ENCODE data around the gene XRCC3.

XRCC3 gene

DNA sequence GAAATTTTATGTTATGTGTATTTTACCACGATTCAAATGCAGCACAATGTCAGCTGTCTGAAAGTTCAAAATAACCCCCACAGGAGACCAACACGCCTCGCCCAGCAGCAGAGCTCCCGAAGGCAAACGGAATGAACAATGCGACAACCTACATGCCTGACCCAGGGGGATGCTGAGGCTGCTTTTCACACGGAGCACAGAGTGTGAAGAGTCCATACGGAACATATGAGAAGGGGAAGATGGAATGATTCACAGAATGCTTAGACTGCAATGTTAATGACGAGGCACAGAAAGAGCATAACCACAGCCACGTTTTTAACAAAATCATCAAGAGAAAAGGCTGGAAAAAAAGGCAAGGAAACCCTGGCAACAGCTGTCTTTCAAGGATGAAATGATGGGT is 22.9 kb upstream of the XRCC3 start:
- DNase-seq: no peak

- no peak for DNase-seq
Observed at GRCh38 chr14:103737432-103738045, 22.3 kb upstream of the XRCC3 start.

DNA sequence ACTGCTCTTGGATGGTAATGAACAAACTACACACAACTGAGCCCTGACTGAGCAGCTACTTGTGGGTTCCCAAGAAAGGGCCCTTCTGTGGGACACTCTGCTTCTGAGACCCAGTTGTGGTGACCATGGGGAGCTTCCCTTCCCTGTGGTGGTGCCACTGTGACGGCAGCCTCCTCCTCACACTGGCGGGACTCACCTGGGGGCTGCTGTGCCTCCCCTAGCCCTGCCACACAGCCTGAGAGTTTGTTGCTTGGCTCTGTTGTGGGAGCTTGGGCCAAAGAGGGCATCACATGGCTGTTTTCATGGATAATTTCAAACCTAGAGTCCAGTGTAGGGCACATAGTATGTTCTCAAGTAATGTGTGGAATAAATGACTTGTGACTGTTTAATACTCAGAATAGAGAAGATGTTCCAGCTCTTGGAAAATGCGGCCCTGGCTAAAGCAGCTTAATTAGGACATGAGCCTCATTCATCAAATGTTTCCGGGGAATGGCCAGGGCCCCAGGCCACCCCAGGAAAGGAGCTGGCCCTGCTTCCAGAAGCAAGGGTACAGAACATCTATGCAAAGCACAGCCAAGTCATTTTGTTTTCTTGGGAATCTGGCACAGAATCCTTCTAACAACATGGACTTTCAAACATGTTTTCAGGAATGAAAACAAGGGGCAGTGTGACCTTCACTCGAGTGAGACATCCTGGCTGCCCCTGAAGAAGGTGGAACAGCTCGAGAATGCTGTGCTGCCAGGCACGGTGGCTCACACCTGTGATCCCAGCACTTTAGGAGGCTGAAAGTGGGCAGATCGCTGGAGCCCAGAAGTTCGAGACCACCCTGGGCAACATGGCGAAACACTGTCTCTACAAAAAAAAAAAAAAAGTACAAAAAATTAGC is 21.5 kb upstream of the XRCC3 start:
- DNase-seq: no peak

GRCh38 chr14:103735815-103736545 is 20.7 kb upstream of the XRCC3 start:
- no peak for DNase-seq

DNA sequence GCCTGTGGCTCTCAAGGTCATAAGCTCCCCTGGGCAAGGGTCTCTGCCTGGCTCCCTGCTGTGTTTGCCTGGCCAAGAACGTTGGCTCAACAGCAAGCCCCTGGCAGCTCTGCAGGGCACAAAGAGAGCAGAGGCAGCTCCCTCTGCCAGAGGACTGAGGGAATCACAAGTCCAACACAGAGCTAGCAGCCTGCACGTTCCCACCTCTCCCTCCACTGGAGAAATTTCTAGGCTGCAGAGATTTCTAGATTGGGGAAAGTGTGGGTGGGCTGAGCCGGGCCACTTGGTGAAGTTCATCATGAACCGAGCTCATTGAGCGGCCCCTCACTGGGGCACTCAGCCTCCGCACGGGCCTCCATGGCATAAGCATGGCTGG is 20.2 kb upstream of the XRCC3 start:
- no peak for DNase-seq

- no peak for DNase-seq
Observed at GRCh38 chr14:103735022-103735421, 19.8 kb upstream of the XRCC3 start.

- no peak for DNase-seq
Observed at GRCh38 chr14:103734081-103734888, 19.0 kb upstream of the XRCC3 start.

GRCh38 chr14:103733651-103734050 is 18.4 kb upstream of the XRCC3 start:
- no peak for DNase-seq

- DNase-seq: no peak
Observed at GRCh38 chr14:103732868-103733620, 17.8 kb upstream of the XRCC3 start.

- DNase-seq: no peak
Observed at GRCh38 chr14:103731916-103732867, 16.9 kb upstream of the XRCC3 start.

- no peak for DNase-seq
Observed at GRCh38 chr14:103731481-103731880, 16.2 kb upstream of the XRCC3 start.

- DNase-seq: no peak
Observed at GRCh38 chr14:103730490-103731035, 15.3 kb upstream of the XRCC3 start.

- no peak for DNase-seq
Observed at GRCh38 chr14:103729496-103730448, 14.5 kb upstream of the XRCC3 start.

DNA sequence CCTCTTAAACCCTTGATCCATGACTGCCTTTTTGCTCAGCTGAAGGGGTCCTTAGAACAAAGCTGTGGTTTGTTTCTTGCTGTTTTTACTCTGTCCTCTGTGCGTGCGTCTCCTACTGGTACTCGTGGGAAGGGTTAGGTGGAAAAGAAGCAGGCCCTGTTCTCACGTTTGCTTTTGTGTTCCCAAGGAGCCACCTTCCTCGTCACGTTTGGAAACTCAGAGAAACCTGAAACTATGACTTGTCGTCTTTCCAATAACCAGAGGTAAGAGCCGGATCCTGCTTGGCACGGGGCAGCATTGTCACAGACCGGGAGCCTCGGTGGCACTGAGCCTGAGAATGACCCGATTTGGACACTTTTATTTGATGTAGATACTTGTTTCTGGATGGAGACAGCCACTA is 13.5 kb upstream of the XRCC3 start:
- DNase-seq: no peak

- DNase-seq: no peak
Observed at GRCh38 chr14:103728141-103728540, 12.9 kb upstream of the XRCC3 start.

DNA sequence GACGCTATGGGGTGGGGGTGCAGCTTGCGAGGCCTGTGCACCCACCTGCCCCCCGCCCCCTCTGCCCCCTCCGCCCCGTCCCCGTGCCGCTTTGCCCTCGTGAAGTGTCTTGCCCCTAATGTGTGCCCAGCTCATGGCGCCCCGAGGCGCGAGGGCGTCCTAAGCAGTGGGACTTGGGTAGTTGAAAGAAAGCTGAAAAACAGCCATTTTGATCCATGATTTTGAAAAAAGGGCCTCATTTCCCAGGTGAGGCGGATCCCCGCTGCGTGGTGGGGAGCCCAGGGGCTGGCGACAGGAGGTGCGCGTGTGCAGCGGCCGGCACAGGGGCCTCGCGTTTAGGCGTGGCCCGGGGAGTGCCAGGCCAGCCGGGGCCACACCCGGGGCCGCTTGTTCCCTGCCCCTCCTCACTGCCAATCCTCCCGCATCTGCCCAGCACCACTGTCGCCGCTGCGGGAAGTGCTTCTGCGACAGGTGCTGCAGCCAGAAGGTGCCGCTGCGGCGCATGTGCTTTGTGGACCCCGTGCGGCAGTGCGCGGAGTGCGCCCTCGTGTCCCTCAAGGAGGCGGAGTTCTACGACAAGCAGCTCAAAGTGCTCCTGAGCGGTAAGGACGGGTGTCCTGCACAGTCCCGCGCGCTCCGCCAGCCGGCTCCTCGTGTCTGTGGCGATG is 12.2 kb upstream of the XRCC3 start:
- no peak for DNase-seq

DNA sequence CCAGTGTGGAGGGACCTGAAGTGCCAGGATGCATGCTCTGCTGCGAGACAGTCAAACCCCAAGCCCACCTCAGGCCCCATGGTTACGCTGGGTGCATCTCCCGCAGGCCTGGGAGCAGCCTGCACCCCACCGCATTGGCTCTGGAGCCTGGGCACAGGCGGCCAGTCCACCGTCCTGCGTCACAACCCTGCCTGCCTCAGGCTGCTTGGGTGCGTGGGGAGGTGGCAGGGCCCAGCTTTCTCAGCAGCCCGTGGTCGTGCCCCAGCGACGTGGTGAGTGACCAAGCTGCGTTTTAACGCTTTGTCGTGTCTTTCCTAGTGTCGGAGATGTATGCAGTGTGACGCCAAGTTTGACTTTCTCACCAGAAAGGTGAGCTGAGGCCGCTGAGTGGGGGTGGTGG is 11.2 kb upstream of the XRCC3 start:
- no peak for DNase-seq

DNA sequence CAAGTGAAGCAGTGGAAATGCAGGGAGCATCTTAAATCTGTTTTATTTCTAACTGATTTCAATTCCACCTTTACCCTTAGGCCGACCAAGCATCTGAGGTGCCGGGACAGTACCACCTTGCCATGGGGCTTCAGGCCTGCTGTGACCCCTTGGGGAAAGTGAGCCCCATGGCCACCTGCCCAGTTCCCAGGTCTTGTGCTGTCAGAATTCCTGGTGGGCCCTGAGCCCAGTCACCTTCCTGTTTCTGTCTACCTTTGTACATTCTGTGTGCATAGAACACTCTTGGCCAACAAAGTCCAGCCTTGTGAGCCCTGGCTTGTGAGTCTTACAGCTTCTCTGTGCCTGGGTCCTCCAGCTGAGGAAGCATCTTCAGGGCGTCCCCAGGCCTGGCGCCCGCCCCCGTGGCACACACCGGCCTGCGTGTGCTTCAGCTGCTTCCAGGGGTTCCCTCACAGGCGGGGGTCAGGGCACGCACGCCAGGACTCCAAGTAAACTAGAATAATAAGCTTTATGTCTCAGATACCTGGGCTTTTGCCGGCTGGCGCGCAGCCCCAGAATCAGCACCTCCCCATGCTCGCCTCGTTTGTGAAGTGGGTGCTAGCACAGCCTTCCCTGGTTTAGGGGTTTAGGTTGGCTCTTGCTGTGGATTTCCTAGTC is 10.6 kb upstream of the XRCC3 start:
- no peak for DNase-seq

Data from GOT3 (cell line).